Sigmoid colon (tissue), 4 donors: ENCODE data around the gene SRSF6.

Experiments used
- CTCF ChIP-seq, 4 experiments: fragments of 450-650 bp in 3 of 4; fragments of 200-600 bp in 1 of 4; IDR thresholded peaks; one replicate each; pipeline ENCODE4 v1.5.1; 2016 to 2019; ENCODE audit warnings: antibody characterized with exemption in 4 of 4, mild to moderate bottlenecking in 3 of 4, moderate library complexity in 2 of 4
- EP300 ChIP-seq, 4 donors: sonication (generic); formaldehyde crosslinking; IDR thresholded peaks; one replicate each; pipeline ENCODE4 v1.6.1; 2017; ENCODE audit warnings: antibody characterized with exemption in 4 of 4
- POLR2A ChIP-seq, 2 donors: fragments of 450-650 bp; IDR thresholded peaks; one replicate each; pipeline ENCODE4 v1.6.1; 2016; ENCODE audit warnings: antibody characterized with exemption in 2 of 2, mild to moderate bottlenecking in 2 of 2, moderate library complexity in 2 of 2
- POLR2AphosphoS5 ChIP-seq, 4 donors: sonication (generic); formaldehyde crosslinking; IDR thresholded peaks; one replicate each; pipeline ENCODE4 v1.6.1; 2017; ENCODE audit warnings: antibody characterized with exemption in 4 of 4

GRCh38 chr20:43458422-43458924 is 777 bp downstream of the SRSF6 start:
- TF ChIP-seq CTCF (IDR thresholded peaks at IDR 0.05) (no peak), POLR2AphosphoS5 (IDR thresholded peaks at IDR 0.05) (no peak), POLR2A (IDR thresholded peaks at IDR 0.05) (no peak), EP300 (IDR thresholded peaks at IDR 0.05) (no peak)
